ENCODE data around the gene RNF125.

DNA sequence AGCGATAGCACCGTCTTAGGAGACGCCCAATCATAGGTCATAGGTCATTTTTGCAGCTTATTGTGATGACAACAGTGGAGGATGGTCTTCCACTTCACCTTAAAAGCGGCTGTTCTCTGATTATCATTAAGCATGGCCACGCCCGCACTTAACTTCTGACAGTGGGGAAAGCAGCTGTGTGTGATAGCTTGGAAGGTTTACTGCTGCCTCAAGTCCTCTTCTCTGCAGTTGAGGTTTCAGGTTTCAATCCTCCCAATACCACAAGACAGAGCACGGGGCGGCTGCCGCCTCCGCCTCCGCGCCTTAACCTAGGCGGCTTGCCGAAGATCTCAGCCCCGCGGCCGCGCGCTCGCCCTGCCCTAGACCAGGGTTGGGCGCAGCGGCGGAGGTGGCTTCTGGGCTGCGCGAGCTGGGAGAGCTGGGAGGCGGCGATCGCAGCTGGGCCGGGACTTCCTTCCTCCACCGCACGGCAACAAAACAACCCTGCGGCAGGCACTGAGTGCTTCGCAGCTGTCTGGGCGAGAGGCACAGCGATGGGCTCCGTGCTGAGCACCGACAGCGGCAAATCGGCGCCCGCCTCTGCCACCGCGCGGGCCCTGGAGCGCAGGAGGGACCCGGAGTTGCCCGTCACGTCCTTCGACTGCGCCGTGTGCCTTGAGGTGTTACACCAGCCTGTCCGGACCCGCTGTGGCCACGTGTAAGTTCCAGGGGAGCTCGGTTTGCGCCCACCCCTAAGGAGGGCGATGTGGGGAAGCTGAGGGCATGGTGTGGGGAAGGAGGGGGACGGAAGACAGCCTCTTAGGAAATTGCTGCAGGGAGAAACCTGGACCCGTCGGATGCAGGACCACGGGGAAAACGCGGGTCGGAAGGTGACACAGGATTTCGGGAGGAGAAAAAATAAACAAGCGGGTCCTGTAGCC is at the start of gene RNF125:
- TF ChIP-seq POLR2AphosphoS5 (IDR thresholded peaks at IDR 0.05; ENCODE audit: insufficient read depth in 1 of 2, low read depth in 1 of 2) (peak; percentile 50 to 85), POLR2A (IDR thresholded peaks at IDR 0.05) (peak in 1 of 2 donors; percentile 30)
- TF ChIP-seq, protein P1, sequence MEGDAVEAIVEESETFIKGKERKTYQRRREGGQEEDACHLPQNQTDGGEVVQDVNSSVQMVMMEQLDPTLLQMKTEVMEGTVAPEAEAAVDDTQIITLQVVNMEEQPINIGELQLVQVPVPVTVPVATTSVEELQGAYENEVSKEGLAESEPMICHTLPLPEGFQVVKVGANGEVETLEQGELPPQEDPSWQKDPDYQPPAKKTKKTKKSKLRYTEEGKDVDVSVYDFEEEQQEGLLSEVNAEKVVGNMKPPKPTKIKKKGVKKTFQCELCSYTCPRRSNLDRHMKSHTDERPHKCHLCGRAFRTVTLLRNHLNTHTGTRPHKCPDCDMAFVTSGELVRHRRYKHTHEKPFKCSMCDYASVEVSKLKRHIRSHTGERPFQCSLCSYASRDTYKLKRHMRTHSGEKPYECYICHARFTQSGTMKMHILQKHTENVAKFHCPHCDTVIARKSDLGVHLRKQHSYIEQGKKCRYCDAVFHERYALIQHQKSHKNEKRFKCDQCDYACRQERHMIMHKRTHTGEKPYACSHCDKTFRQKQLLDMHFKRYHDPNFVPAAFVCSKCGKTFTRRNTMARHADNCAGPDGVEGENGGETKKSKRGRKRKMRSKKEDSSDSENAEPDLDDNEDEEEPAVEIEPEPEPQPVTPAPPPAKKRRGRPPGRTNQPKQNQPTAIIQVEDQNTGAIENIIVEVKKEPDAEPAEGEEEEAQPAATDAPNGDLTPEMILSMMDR (IDR thresholded peaks at IDR 0.05) = no peak
